ENCODE data around the gene CMAS.
"Not testable (repeated sequence)": the region's sequence is repeated elsewhere in the genome, so short reads cannot be mapped to it uniquely, and the experiment has no call there.

CMAS gene

GRCh38 chr12:22047494-22047893 lies 1.5 kb downstream of the CMAS start:
- DNase-seq (ENCODE audit: low read depth) = no peak

- no peak for DNase-seq (ENCODE audit: low read depth)
Measured at GRCh38 chr12:22048351-22049041, 2.5 kb downstream of the CMAS start.

GRCh38 chr12:22050078-22050477 lies 4.1 kb downstream of the CMAS start:
- DNase-seq (ENCODE audit: low read depth) = no peak

GRCh38 chr12:22051114-22051698 lies 5.2 kb downstream of the CMAS start:
- peak; percentile 6 for DNase-seq (ENCODE audit: low read depth)

- not testable (repeated sequence) for DNase-seq (ENCODE audit: low read depth)
Measured at GRCh38 chr12:22052994-22053393, 7.0 kb downstream of the CMAS start.

- no peak for DNase-seq (ENCODE audit: low read depth)
Measured at GRCh38 chr12:22054155-22054554, 8.1 kb downstream of the CMAS start.

- DNase-seq (ENCODE audit: low read depth) = no peak
Measured at GRCh38 chr12:22056607-22057006, 10.6 kb downstream of the CMAS start.

- no peak for DNase-seq (ENCODE audit: low read depth)
Measured at GRCh38 chr12:22059976-22060647, 14.1 kb downstream of the CMAS start.

- no peak for DNase-seq (ENCODE audit: low read depth)
Measured at GRCh38 chr12:22064968-22065367, 18.9 kb downstream of the CMAS start.

- DNase-seq (ENCODE audit: low read depth) = no peak
Measured at GRCh38 chr12:22066310-22066709, 20.3 kb downstream of the CMAS start.

- DNase-seq (ENCODE audit: low read depth) = no peak
Measured at GRCh38 chr12:22069851-22070250, 23.8 kb downstream of the CMAS start.

GRCh38 chr12:22082190-22082701 lies 36.2 kb downstream of the CMAS start:
- DNase-seq (ENCODE audit: low read depth) = no peak

- DNase-seq (ENCODE audit: low read depth) = peak; percentile 25
Measured at GRCh38 chr12:22083167-22083566, 37.1 kb downstream of the CMAS start.

- DNase-seq (ENCODE audit: low read depth) = no peak
Measured at GRCh38 chr12:22084852-22085251, 38.8 kb downstream of the CMAS start.

GRCh38 chr12:22088886-22089285 lies 42.9 kb downstream of the CMAS start:
- no peak for DNase-seq (ENCODE audit: low read depth)

GRCh38 chr12:22089486-22089885 lies 43.5 kb downstream of the CMAS start:
- no peak for DNase-seq (ENCODE audit: low read depth)

GRCh38 chr12:22099062-22099461 lies 53.0 kb downstream of the CMAS start:
- DNase-seq (ENCODE audit: low read depth) = not testable (repeated sequence)

- peak; percentile 75 for DNase-seq (ENCODE audit: low read depth)
Measured at GRCh38 chr12:22100958-22101748, 55.1 kb downstream of the CMAS start.

- DNase-seq (ENCODE audit: low read depth) = peak; percentile 72
Measured at GRCh38 chr12:22101749-22102243, 55.8 kb downstream of the CMAS start.

- DNase-seq (ENCODE audit: low read depth) = no peak
Measured at GRCh38 chr12:22103418-22103817, 57.4 kb downstream of the CMAS start.

GRCh38 chr12:22105542-22105941 lies 59.5 kb downstream of the CMAS start:
- no peak for DNase-seq (ENCODE audit: low read depth)

- no peak for DNase-seq (ENCODE audit: low read depth)
Measured at GRCh38 chr12:22110176-22110575, 64.2 kb downstream of the CMAS start.
